NCI-H1436 treated with DMSO at 0.1 percent for 48 hours (cell line): ENCODE results near the gene PIGZ.

Experiments
- DNase-seq: peaks from one replicate; lab custom pipeline; 2025; lab: John Stamatoyannopoulos, UW

Gene PIGZ

GRCh38 chr3:196983186-196983585 lies 14.6 kb upstream of the PIGZ start:
- no peak for DNase-seq

GRCh38 chr3:196981657-196982056 lies 13.0 kb upstream of the PIGZ start:
- DNase-seq, result no peak

- DNase-seq, result no peak
These were observed 10.9 kb upstream of the PIGZ start for GRCh38 chr3:196979545-196979944.

GRCh38 chr3:196976941-196977340 lies 8.3 kb upstream of the PIGZ start:
- DNase-seq, result no peak

GRCh38 chr3:196975349-196975748 lies 6.7 kb upstream of the PIGZ start:
- no peak for DNase-seq

- no peak for DNase-seq
These were observed 6.0 kb upstream of the PIGZ start for GRCh38 chr3:196974661-196975060.

- no peak for DNase-seq
These were observed 2.6 kb upstream of the PIGZ start for GRCh38 chr3:196971094-196971698.

GRCh38 chr3:196970547-196971093 lies 2.0 kb upstream of the PIGZ start:
- DNase-seq, result no peak

GRCh38 chr3:196969660-196970546 lies 1.3 kb upstream of the PIGZ start:
- DNase-seq, result no peak

- DNase-seq, result no peak
These were observed 564 bp upstream of the PIGZ start for GRCh38 chr3:196969134-196969659.

- DNase-seq, result no peak
These were observed 1.0 kb downstream of the PIGZ start for GRCh38 chr3:196967412-196968232.

GRCh38 chr3:196966526-196967401 lies 1.9 kb downstream of the PIGZ start:
- DNase-seq, result no peak

- DNase-seq, result no peak
These were observed 2.8 kb downstream of the PIGZ start for GRCh38 chr3:196965804-196966173.

GRCh38 chr3:196965112-196965803 lies 3.4 kb downstream of the PIGZ start:
- no peak for DNase-seq

- DNase-seq, result no peak
These were observed 5.0 kb downstream of the PIGZ start for GRCh38 chr3:196963631-196963953.

- no peak for DNase-seq
These were observed 5.6 kb downstream of the PIGZ start for GRCh38 chr3:196962930-196963630.

GRCh38 chr3:196962108-196962929 lies 6.3 kb downstream of the PIGZ start:
- DNase-seq, result no peak

- DNase-seq, result no peak
These were observed 13.8 kb downstream of the PIGZ start for GRCh38 chr3:196954832-196955231.

GRCh38 chr3:196951371-196951770 lies 17.3 kb downstream of the PIGZ start:
- no peak for DNase-seq
